Astrocyte of the spinal cord (primary cell): ENCODE measurements around the gene OPCML.

ENCODE experiments used
- DNase-seq: peaks from one replicate; pipeline ENCODE4 v3.0.0; 2011; ENCODE audit warnings: low read depth, low spot score
- H3K4me3 ChIP-seq: 2 replicates; pipeline ENCODE4 v1.5.1; 2011; ENCODE audit warnings: low read depth, mild to moderate bottlenecking, low read length, moderate library complexity
- in situ Hi-C: cut with HindIII; loops from 2 replicates; pipeline ENCODE4 v1.10.0; 2017; ENCODE audit warnings: low sequenced_read_pairs
- TF ChIP-seq, protein P1 (sequence below): IDR thresholded peaks from 2 replicates; pipeline ENCODE4 v1.5.1; 2012; ENCODE audit warnings: low read depth, mild to moderate bottlenecking, low read length, inconsistent platforms

Gene OPCML

DNA sequence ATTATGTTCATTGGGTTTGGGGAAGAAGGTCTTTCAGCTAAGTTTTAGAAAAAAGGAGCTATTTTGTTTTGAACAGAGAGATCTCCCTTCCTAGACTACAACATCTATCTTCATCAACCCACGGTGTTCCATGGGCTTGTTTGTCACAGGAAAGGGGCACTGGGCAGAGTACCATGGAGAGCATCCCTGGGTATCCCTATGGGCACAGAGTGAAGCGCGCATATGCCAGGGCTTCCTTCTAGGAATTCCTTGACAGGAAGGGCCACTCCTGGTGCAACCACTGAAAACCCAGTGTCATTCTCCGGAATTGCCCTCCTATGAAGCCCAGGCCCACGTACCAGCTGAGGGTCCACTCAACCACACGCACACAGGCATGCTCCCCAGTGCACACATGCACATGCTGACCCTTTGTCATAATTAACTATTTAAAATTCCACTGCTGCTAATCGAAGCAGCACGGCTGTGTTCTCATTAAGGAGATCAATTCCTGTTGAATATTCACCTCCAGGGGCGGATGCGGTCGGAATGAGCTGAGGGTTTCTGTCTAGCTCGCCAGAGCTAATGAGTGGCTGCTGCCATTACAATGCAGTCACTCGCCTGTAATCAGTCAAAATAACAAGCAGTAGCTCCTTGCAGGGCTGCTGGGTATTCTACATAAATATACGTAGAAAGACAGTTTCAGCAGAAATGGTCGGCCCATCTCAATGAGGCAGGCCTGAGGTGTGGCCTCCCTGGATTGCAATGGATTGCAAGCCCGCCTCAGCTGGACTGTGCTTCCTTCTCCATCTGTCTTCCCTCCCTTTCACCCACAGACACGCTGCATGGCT is 512.5 kb downstream of the OPCML start:
- H3K4me3 ChIP-seq: no peak overlapping the region
- in situ Hi-C loops: no loop called here
- no peak for DNase-seq
- TF ChIP-seq, protein P1, sequence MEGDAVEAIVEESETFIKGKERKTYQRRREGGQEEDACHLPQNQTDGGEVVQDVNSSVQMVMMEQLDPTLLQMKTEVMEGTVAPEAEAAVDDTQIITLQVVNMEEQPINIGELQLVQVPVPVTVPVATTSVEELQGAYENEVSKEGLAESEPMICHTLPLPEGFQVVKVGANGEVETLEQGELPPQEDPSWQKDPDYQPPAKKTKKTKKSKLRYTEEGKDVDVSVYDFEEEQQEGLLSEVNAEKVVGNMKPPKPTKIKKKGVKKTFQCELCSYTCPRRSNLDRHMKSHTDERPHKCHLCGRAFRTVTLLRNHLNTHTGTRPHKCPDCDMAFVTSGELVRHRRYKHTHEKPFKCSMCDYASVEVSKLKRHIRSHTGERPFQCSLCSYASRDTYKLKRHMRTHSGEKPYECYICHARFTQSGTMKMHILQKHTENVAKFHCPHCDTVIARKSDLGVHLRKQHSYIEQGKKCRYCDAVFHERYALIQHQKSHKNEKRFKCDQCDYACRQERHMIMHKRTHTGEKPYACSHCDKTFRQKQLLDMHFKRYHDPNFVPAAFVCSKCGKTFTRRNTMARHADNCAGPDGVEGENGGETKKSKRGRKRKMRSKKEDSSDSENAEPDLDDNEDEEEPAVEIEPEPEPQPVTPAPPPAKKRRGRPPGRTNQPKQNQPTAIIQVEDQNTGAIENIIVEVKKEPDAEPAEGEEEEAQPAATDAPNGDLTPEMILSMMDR: no peak

GRCh38 chr11:133015457-133015856 is 516.8 kb downstream of the OPCML start:
- TF ChIP-seq, protein P1: no peak
- no peak for DNase-seq
- H3K4me3 ChIP-seq: no peak overlapping the region
- in situ Hi-C loops: no loop called here

- in situ Hi-C loops: no loop called here
- TF ChIP-seq, protein P1: no peak
Observed at GRCh38 chr11:133014337-133014736, 518.0 kb downstream of the OPCML start.

GRCh38 chr11:133012803-133013202 is 519.5 kb downstream of the OPCML start:
- DNase-seq: no peak
- TF ChIP-seq, protein P1: no peak
- in situ Hi-C loops: no loop called here
- H3K4me3 ChIP-seq: no peak overlapping the region

More at GRCh38 chr11:133014337-133014736, 518.0 kb downstream of the OPCML start:
- H3K4me3 ChIP-seq: no peak overlapping the region
- DNase-seq: no peak

DNA sequence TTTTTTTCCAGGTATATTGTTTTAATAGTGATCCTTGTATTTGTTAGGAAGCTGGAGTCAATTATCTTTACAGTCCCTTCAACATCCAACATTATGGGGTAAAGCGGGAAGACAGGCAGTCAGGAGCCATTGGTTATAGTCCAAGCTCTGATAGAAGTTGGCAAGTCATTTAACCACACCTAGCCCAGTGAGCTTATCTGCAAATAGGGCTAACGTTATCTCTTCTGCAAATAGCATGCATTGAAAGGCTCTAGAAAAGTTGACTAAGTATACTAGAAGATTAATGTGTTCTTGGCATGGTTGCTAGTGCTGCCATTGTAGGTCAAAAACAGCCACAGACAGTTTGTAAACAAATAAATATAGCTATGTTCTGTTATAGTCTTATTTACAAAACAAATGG is 520.7 kb downstream of the OPCML start:
- H3K4me3 ChIP-seq: no peak overlapping the region
- TF ChIP-seq, protein P1: no peak
- DNase-seq: no peak
- in situ Hi-C loops: no loop called here

GRCh38 chr11:133007027-133007584 is 525.2 kb downstream of the OPCML start:
- in situ Hi-C loops: no loop called here
- no peak for DNase-seq

More at GRCh38 chr11:133007027-133007584, 525.2 kb downstream of the OPCML start:
- no peak overlapping the region for H3K4me3 ChIP-seq
- TF ChIP-seq, protein P1: no peak
